Sigmoid colon (tissue), 7 donors: ENCODE results near the gene SLC51B. TPM values are rescaled to one million over a fixed set of nuclear protein-coding genes. Genes with fewer than 3 reads are reported as not detected.
A peak's percentile ranks its signal among the peaks of the same experiment; 100 is the strongest.

ENCODE experiments used
- DNase-seq: peaks from one replicate; pipeline ENCODE4 v3.0.0-alpha.2; 2019
- H3K27ac ChIP-seq, 4 donors: fragments of 200-600 bp; sonication (generic); one replicate each; pipeline ENCODE4 v1.5.1; 2016 to 2019; ENCODE audit warnings: mild to moderate bottlenecking in 1 of 4
- H3K27me3 ChIP-seq, 3 donors: fragments of 200-600 bp; sonication (generic); one replicate each; pipeline ENCODE4 v1.5.1; 2019; ENCODE audit warnings: mild to moderate bottlenecking in 1 of 3
- H3K36me3 ChIP-seq, 4 donors: fragments of 200-600 bp; sonication (generic); one replicate each; pipeline ENCODE4 v1.5.1; 2016 to 2019
- H3K4me1 ChIP-seq, 4 donors: fragments of 200-600 bp; sonication (generic); one replicate each; pipeline ENCODE4 v1.5.1; 2017 to 2019
- H3K4me3 ChIP-seq, 4 donors: fragments of 200-600 bp; sonication (generic); one replicate each; pipeline ENCODE4 v1.5.1; 2017 to 2019; ENCODE audit warnings: mild to moderate bottlenecking in 2 of 4, moderate library complexity in 1 of 4
- H3K9me3 ChIP-seq, 4 donors: fragments of 200-600 bp in 3 of 4; sonication (generic) in 3 of 4; one replicate each; pipeline versions ENCODE4 v1.5.1 to v1.6.1; 2013 to 2019
- EP300 ChIP-seq, 4 donors: sonication (generic); formaldehyde crosslinking; IDR thresholded peaks; one replicate each; pipeline ENCODE4 v1.6.1; 2017; ENCODE audit warnings: antibody characterized with exemption in 4 of 4
- POLR2A ChIP-seq, 2 donors: fragments of 450-650 bp; IDR thresholded peaks; one replicate each; pipeline ENCODE4 v1.6.1; 2016; ENCODE audit warnings: antibody characterized with exemption in 2 of 2, mild to moderate bottlenecking in 2 of 2, moderate library complexity in 2 of 2
- POLR2AphosphoS5 ChIP-seq, 4 donors: sonication (generic); formaldehyde crosslinking; IDR thresholded peaks; one replicate each; pipeline ENCODE4 v1.6.1; 2017; ENCODE audit warnings: antibody characterized with exemption in 4 of 4
- WGBS, 2 donors: extraction: QIAGEN DNeasy Blood & Tissue Kit; methylation state at CpG; one replicate each; pipeline ENCODE4 v1.1.7; 2013; 5-methylcytosine and 5-hydroxymethylcytosine counted together
- intact Hi-C: fragments of 100-400 bp; cut with DNase I; formaldehyde crosslinking; loops from one replicate; pipeline ENCODE4 v1.15.1; 2023
- polyA plus RNA-seq, 3 donors: library from polyadenylated mRNA; stranded (reverse); fragments of 200-250 nt; gene quantifications; one replicate each; pipeline ENCODE4 v1.2.3, GENCODE V29; 2013
- total RNA-seq, 4 donors: library from RNA; depleted of rRNA; stranded (reverse); fragments of >200 nt; gene quantifications; one replicate each; pipeline ENCODE4 v1.1.0, GENCODE V29; 2016
- TF ChIP-seq, protein P1 (sequence below), 4 experiments: fragments of 450-650 bp in 3 of 4; fragments of 200-600 bp in 1 of 4; IDR thresholded peaks; one replicate each; pipeline ENCODE4 v1.5.1; 2016 to 2019; ENCODE audit warnings: antibody characterized with exemption in 4 of 4, mild to moderate bottlenecking in 3 of 4, moderate library complexity in 2 of 4
- donor health status: healthy with polysubstance abuse.
- donor health status: Bipolar disorder and iron deficiency.
- donor health status: healthy.

SLC51B gene
- total and polyA plus RNA-seq, 7 donors: 76.3 to 92.5 (median 77.0) TPM; not detected in 4

DNA sequence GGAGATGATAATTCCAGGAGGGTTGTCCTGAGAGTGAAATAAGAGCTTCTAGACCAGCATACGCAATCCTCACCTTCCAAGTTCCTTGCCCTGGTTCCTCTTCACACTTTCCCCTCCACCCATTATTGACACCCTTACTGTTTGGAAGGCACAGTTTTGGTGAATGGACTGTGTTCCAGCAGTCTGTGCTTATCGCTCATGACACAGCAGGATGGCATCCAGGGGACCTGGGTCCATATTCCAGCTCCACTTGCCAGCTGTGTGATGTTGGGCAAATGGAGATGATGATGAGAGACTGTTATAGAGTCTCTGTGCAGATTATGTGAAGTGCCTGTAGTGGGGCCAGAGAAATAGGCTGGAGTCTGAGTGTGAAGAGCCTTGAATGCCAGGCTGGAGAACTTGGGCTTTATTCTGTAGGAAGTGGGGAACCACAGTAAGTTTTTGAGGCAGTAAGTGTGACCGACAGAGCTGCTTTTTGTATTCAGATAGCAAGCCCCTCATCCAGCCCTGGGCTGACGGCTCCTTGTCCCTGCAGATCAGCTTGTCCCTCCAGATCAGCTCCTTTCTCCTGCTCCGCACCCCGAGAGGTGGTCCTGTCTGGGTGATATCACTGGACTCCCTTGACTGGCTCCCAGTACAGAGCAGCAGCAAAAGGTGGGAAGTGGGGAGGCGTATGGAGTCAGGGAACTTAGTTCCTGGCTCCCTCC, 39.5 kb downstream of the SLC51B start:
- Histone ChIP-seq H3K27me3 (no peaks in the 10 kb centered on the region), H3K9me3 (no peaks in the 10 kb centered on the region), H3K27ac (peak overlapping the region; percentile 93 to 95 (median 94)), H3K36me3 (no peaks in the 10 kb centered on the region), H3K4me3 (no peak overlapping the region), H3K4me1 (peaks cover 0 to 84% (median 77%) of the 10 kb centered on the region in 4 donors)
- 87 to 94% methylated on average over 7 of the region's 7 CpGs for WGBS, 2 donors
- intact Hi-C loops: loop anchor here (5.0 kb wide), 1 partner anchor 92 kb away; no protein-coding TSS in a partner anchor
- DNase-seq: peak; percentile 58
- TF ChIP-seq, protein P1, sequence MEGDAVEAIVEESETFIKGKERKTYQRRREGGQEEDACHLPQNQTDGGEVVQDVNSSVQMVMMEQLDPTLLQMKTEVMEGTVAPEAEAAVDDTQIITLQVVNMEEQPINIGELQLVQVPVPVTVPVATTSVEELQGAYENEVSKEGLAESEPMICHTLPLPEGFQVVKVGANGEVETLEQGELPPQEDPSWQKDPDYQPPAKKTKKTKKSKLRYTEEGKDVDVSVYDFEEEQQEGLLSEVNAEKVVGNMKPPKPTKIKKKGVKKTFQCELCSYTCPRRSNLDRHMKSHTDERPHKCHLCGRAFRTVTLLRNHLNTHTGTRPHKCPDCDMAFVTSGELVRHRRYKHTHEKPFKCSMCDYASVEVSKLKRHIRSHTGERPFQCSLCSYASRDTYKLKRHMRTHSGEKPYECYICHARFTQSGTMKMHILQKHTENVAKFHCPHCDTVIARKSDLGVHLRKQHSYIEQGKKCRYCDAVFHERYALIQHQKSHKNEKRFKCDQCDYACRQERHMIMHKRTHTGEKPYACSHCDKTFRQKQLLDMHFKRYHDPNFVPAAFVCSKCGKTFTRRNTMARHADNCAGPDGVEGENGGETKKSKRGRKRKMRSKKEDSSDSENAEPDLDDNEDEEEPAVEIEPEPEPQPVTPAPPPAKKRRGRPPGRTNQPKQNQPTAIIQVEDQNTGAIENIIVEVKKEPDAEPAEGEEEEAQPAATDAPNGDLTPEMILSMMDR (IDR thresholded peaks at IDR 0.05): no peak
- no peak for TF ChIP-seq POLR2AphosphoS5 (IDR thresholded peaks at IDR 0.05)
- no peak for TF ChIP-seq EP300 (IDR thresholded peaks at IDR 0.05)
- no peak for TF ChIP-seq POLR2A (IDR thresholded peaks at IDR 0.05)

DNA sequence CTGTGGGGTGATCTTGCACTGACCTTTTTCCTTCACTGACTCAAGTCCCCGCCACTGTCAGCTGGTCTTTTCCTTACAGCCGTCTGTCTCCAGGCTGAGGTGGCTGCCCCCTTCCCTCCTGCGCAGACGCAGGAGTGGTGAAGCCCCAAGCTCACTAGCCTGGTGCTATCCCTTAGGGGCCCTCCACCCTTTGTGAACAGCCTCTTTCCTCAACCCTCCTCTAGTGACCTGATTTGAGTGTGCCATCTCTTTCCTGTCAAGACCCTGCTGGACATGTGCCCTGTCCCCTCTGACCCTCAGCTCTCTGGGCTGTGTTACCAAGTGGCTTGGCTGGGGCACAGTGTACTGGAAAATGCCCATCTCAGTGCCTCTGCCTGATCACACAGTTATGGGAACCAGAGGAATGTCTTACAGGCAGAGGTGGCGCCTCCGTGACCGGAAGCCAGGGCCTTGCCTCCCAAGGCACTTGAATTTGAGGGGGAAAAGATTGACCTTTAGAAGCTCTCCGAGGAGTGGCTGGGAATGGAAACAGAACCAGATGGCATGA, 40.1 kb downstream of the SLC51B start:
- peak; percentile 62 for DNase-seq
- H3K4me3 ChIP-seq: no peak overlapping the region
- no peaks in the 10 kb centered on the region for H3K27me3 ChIP-seq
- 84 to 91% methylated on average over 8 of the region's 8 CpGs for WGBS, 2 donors
- H3K27ac ChIP-seq: peak overlapping the region; percentile 93 to 95 (median 94)
- no peaks in the 10 kb centered on the region for H3K9me3 ChIP-seq
- TF ChIP-seq EP300 (IDR thresholded peaks at IDR 0.05) (no peak), POLR2AphosphoS5 (IDR thresholded peaks at IDR 0.05) (no peak), POLR2A (IDR thresholded peaks at IDR 0.05) (no peak)
- TF ChIP-seq, protein P1 (IDR thresholded peaks at IDR 0.05): no peak
- intact Hi-C loops: loop anchor here (5.0 kb wide), 1 partner anchor 93 kb away; no protein-coding TSS in a partner anchor
- H3K36me3 ChIP-seq: no peaks in the 10 kb centered on the region
- peaks cover 0 to 91% (median 80%) of the 10 kb centered on the region in 4 donors for H3K4me1 ChIP-seq

DNA sequence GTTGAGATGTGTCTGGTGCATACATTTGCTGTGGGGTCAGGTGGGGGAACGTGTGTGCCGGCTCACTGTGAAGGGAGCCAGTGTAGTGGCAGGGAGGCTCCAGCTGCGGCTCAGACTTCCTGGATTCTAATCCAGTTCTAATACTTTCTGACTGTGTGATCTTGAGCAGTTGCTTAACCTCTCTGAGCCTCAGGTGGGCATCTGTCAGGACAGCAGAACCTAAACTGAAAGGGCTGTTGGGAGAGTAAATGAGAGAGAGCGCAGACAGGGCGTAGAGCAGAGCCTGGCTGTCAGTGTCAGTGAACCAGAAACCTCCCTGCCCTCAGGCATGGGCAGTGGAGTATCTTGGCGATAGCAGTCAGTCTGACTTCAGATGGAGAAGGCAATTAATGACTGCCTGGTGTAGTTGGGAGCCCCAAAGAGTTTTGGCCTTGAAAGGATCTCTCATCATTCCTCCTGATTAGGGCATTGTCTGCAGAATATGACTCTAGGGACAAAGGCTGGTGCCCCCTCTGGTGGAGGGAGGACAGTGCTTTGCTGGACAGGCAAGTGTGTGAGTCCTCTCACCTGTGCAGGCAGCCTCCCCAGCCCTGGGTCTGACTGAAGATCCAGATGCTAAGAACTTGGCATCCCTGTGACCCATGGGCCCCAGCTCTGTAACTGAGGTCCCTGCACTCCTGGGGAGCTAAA, 40.9 kb downstream of the SLC51B start:
- H3K27me3 ChIP-seq: no peaks in the 10 kb centered on the region
- TF ChIP-seq, protein P1 (IDR thresholded peaks at IDR 0.05): peak in 1 of 4 experiments; percentile 17
- no peak for TF ChIP-seq EP300 (IDR thresholded peaks at IDR 0.05)
- peak; percentile 64 for DNase-seq
- no peaks in the 10 kb centered on the region for H3K36me3 ChIP-seq
- peaks cover 0 to 91% (median 77%) of the 10 kb centered on the region in 4 donors for H3K4me1 ChIP-seq
- H3K27ac ChIP-seq: peak overlapping the region; percentile 93 to 95 (median 94)
- intact Hi-C loops: loop anchor here (5.0 kb wide), 1 partner anchor 94 kb away; no protein-coding TSS in a partner anchor
- WGBS, 2 donors: 82 to 94% methylated on average over 6 of the region's 6 CpGs
- no peak overlapping the region for H3K4me3 ChIP-seq
- H3K9me3 ChIP-seq: no peaks in the 10 kb centered on the region

DNA sequence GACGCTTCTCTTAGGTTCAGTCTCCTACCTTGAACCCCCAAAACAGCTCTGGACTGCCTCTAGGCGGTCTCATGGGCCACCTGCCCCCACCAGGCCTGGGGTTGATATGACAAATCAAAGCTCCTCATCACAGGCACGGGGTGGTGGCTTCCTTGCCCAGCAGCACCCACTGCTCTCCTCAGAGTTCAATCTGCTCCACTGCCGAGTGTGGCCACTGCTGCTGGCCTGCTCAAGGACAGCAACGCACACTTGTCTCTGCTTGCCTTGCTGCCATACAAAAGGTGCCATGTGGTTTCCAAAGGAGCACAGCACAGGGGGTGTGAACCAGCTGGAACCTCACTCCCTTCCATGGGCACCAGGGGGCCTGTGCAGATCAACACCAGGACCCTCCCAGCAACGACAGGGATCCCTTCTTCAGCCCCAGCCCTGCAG, 41.5 kb downstream of the SLC51B start:
- Histone ChIP-seq H3K4me1 (peaks cover 0 to 87% (median 77%) of the 10 kb centered on the region in 4 donors), H3K4me3 (no peak overlapping the region), H3K27ac (peak overlapping the region; percentile 93 to 95 (median 94)), H3K27me3 (no peaks in the 10 kb centered on the region), H3K36me3 (no peaks in the 10 kb centered on the region), H3K9me3 (no peaks in the 10 kb centered on the region)
- TF ChIP-seq POLR2AphosphoS5 (IDR thresholded peaks at IDR 0.05): no peak
- no peak for TF ChIP-seq EP300 (IDR thresholded peaks at IDR 0.05)
- no peak for TF ChIP-seq POLR2A (IDR thresholded peaks at IDR 0.05)
- TF ChIP-seq, protein P1 (IDR thresholded peaks at IDR 0.05): peak in 1 of 4 experiments; percentile 8
- peak; percentile 68 for DNase-seq
- intact Hi-C loops: loop anchor here (5.0 kb wide), 1 partner anchor 94 kb away; no protein-coding TSS in a partner anchor
- 75 to 79% methylated on average over 6 of the region's 6 CpGs for WGBS, 2 donors
